HPDE6-E6E7 (cell line): ENCODE results near the gene NCOA4.
"Not testable (repeated sequence)": the region's sequence is repeated elsewhere in the genome, so short reads cannot be mapped to it uniquely, and the experiment has no call there.

Experiments
- DNase-seq: peaks from one replicate; pipeline ENCODE4 v3.0.0; 2011; ENCODE audit warnings: missing footprints; ENCODE audit errors: extremely low spot score

Gene NCOA4

GRCh38 chr10:45983538-45984186, 46.8 kb downstream of the NCOA4 start:
- not testable (repeated sequence) for DNase-seq

GRCh38 chr10:45981367-45981766, 49.1 kb downstream of the NCOA4 start:
- DNase-seq, result not testable (repeated sequence)

- not testable (repeated sequence) for DNase-seq
These were observed 51.9 kb downstream of the NCOA4 start for GRCh38 chr10:45978554-45978953.

- not testable (repeated sequence) for DNase-seq
These were observed 56.4 kb downstream of the NCOA4 start for GRCh38 chr10:45974041-45974440.

GRCh38 chr10:45972813-45973169, 57.6 kb downstream of the NCOA4 start:
- DNase-seq, result not testable (repeated sequence)

GRCh38 chr10:45972106-45972812, 58.2 kb downstream of the NCOA4 start, which contains the start of gene TIMM23:
Gene TIMM23 (plus strand): TSS chr10:45972489. CDS start chr10:45972625, 136 bp downstream.
- DNase-seq, result peak; percentile 0

GRCh38 chr10:45971742-45972105, 58.7 kb downstream of the NCOA4 start:
- DNase-seq, result not testable (repeated sequence)

GRCh38 chr10:45971019-45971418, 59.4 kb downstream of the NCOA4 start:
- not testable (repeated sequence) for DNase-seq

- not testable (repeated sequence) for DNase-seq
These were observed 67.6 kb downstream of the NCOA4 start for GRCh38 chr10:45962686-45963452.

GRCh38 chr10:45957928-45958327, 72.5 kb downstream of the NCOA4 start:
- DNase-seq, result not testable (repeated sequence)

GRCh38 chr10:45956634-45957033, 73.8 kb downstream of the NCOA4 start:
- not testable (repeated sequence) for DNase-seq
